Astrocyte (in vitro differentiated cells and primary cell): Measurements from ENCODE around the gene SHROOM3. TPM values are rescaled to one million over a fixed set of nuclear protein-coding genes. Genes with fewer than 3 reads are reported as not detected.

Experiments used
- DNase-seq: peaks from one replicate; pipeline ENCODE4 v3.0.0-alpha.2; 2010; ENCODE audit warnings: low read depth
- FAIRE-seq: peaks from 2 replicates; lab custom pipeline; 2011; peaks lifted over from hg19 to GRCh38; lab: Jason Lieb, UNC
- H2AFZ ChIP-seq: 2 replicates; pipeline ENCODE4 v1.6.0; 2012; ENCODE audit warnings: low read depth, low read length, inconsistent platforms
- H3K27ac ChIP-seq: 2 replicates; pipeline ENCODE4 v1.5.1; 2011; ENCODE audit warnings: low read depth, low read length, inconsistent platforms
- H3K27me3 ChIP-seq: 2 replicates; pipeline ENCODE4 v1.6.0; 2011; ENCODE audit warnings: low read length, inconsistent platforms; ENCODE audit not compliant: insufficient read depth
- H3K36me3 ChIP-seq: 2 replicates; pipeline ENCODE4 v1.5.1; 2011; ENCODE audit warnings: low read length, inconsistent platforms; ENCODE audit not compliant: insufficient read depth
- H3K4me1 ChIP-seq: 2 replicates; pipeline ENCODE4 v1.5.1; 2011; ENCODE audit warnings: low read length, inconsistent platforms; ENCODE audit not compliant: insufficient read depth
- H3K4me2 ChIP-seq: 2 replicates; pipeline ENCODE4 v1.6.0; 2012; ENCODE audit warnings: low read length, inconsistent platforms
- H3K4me3 ChIP-seq: 2 replicates; pipeline ENCODE4 v1.5.1; 2011; ENCODE audit warnings: low read depth, mild to moderate bottlenecking, low read length, inconsistent platforms; ENCODE audit not compliant: insufficient read depth
- H3K79me2 ChIP-seq: 2 replicates; pipeline ENCODE4 v1.6.0; 2012; ENCODE audit warnings: mild to moderate bottlenecking, low read length, inconsistent platforms; ENCODE audit not compliant: insufficient read depth
- H3K9ac ChIP-seq: 2 replicates; pipeline ENCODE4 v1.6.0; 2012; ENCODE audit warnings: mild to moderate bottlenecking, low read length, inconsistent platforms
- H3K9me3 ChIP-seq: 2 replicates; pipeline ENCODE4 v1.5.1; 2012; ENCODE audit warnings: low read depth, mild to moderate bottlenecking, low read length, inconsistent platforms; ENCODE audit not compliant: insufficient read depth
- H4K20me1 ChIP-seq: 2 replicates; pipeline ENCODE4 v1.6.0; 2012; ENCODE audit warnings: low read length, inconsistent platforms; ENCODE audit not compliant: insufficient read depth
- H3K27ac Mint-ChIP-seq: one replicate; pipeline ENCODE4 v1.8.0; 2021; ENCODE audit warnings: mild to moderate bottlenecking, mixed read lengths; ENCODE audit not compliant: unreplicated experiment
- H3K27me3 Mint-ChIP-seq: one replicate; pipeline ENCODE4 v1.8.0; 2021; ENCODE audit warnings: low read depth, mixed read lengths; ENCODE audit not compliant: unreplicated experiment
- H3K36me3 Mint-ChIP-seq: one replicate; pipeline ENCODE4 v1.8.0; 2021; ENCODE audit warnings: low read depth, mixed read lengths; ENCODE audit not compliant: unreplicated experiment
- H3K4me1 Mint-ChIP-seq: one replicate; pipeline ENCODE4 v1.8.0; 2021; ENCODE audit warnings: low read depth, mixed read lengths; ENCODE audit not compliant: unreplicated experiment
- H3K4me3 Mint-ChIP-seq: one replicate; pipeline ENCODE4 v1.8.0; 2021; ENCODE audit warnings: mild to moderate bottlenecking, moderate library complexity, mixed read lengths; ENCODE audit not compliant: unreplicated experiment
- H3K9me3 Mint-ChIP-seq: one replicate; pipeline ENCODE4 v1.8.0; 2021; ENCODE audit warnings: mild to moderate bottlenecking, mixed read lengths; ENCODE audit not compliant: unreplicated experiment
- CTCF ChIP-seq: IDR thresholded peaks from 2 replicates; pipeline ENCODE4 v1.5.1; 2011; ENCODE audit warnings: low read depth, mild to moderate bottlenecking, inconsistent platforms, low read length, moderate library complexity; ENCODE audit not compliant: insufficient read depth
- EZH2 ChIP-seq: IDR thresholded peaks from 2 replicates; pipeline ENCODE4 v1.6.1; 2012; ENCODE audit warnings: mild to moderate bottlenecking, low read length, inconsistent platforms; ENCODE audit not compliant: insufficient read depth
- total RNA-seq: library from RNA; stranded (reverse); gene quantifications from 2 replicates; pipeline ENCODE4 v1.2.1, GENCODE V29; 2021

The SHROOM3 gene
- total RNA-seq, 1 donor from 2014 or later, result 64.6 TPM

DNA sequence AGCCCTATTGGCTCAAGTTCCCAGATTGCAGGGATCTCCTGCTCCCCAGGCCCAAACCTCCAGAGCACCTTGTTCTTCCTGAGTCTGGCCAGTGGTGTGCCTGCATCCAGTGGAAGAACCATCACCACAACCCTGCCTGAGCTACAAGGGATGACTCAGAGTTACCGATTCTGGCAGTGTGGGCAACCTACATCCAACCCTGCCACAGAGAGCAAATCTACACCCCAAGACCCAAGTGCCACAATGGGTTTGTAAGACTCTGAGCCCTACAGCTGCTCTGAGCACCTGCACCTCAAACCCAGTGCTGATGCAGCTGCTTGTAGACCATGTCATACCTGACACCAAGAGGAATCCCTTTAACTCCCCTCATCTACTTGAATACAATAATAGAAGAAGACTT, 352.9 kb downstream of the SHROOM3 start:
- Mint-ChIP-seq H3K4me1 (peaks cover 14% of the 10 kb centered on the region), H3K27ac (no peak overlapping the region), H3K9me3 (peaks cover 7% of the 10 kb centered on the region), H3K27me3 (no peaks in the 10 kb centered on the region), H3K36me3 (peaks cover 18% of the 10 kb centered on the region), H3K4me3 (no peak overlapping the region)
- Histone ChIP-seq H3K4me1 (peaks cover 11% of the 10 kb centered on the region), H3K36me3 (no peaks in the 10 kb centered on the region), H3K9me3 (no peaks in the 10 kb centered on the region), H3K4me3 (no peak overlapping the region), H3K9ac (no peak overlapping the region), H3K27ac (no peak overlapping the region), H2AFZ (no peak overlapping the region), H4K20me1 (no peaks in the 10 kb centered on the region), H3K4me2 (no peak overlapping the region), H3K79me2 (peaks cover 12% of the 10 kb centered on the region), H3K27me3 (no peaks in the 10 kb centered on the region)
- FAIRE-seq, result no peak
- no peak for DNase-seq
- TF ChIP-seq EZH2 (no peak), CTCF (no peak)

DNA sequence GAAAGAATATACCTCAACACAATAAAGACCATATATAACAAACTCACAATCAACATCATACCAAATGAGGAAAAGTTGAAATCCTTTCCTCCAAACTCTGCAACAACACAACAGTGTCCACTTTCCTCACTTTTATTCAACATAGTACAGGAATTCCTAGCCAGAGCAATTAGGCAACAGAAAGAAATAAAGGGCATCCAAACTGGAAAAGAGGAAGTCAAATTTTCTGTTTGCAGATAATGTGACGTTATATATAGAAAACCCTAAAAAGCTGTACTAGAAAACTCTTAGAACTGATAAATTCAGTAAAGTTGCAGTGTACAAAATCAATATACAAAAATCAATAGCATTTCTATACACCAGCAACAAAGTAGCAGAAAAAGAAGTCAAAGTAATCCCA, 355.3 kb downstream of the SHROOM3 start:
- H3K27ac ChIP-seq, result no peak overlapping the region
- TF ChIP-seq EZH2, result no peak
- no peak for TF ChIP-seq CTCF
- Mint-ChIP-seq H3K4me3 (no peak overlapping the region), H3K9me3 (peaks cover 7% of the 10 kb centered on the region), H3K4me1 (no peaks in the 10 kb centered on the region), H3K27ac (no peak overlapping the region), H3K27me3 (no peaks in the 10 kb centered on the region), H3K36me3 (peaks cover 17% of the 10 kb centered on the region)
- no peak overlapping the region for H3K9ac ChIP-seq
- H4K20me1 ChIP-seq, result no peaks in the 10 kb centered on the region
- no peaks in the 10 kb centered on the region for H3K9me3 ChIP-seq
- no peak overlapping the region for H3K4me3 ChIP-seq
- H3K4me2 ChIP-seq, result no peak overlapping the region
- no peaks in the 10 kb centered on the region for H3K79me2 ChIP-seq
- H3K36me3 ChIP-seq, result no peaks in the 10 kb centered on the region
- FAIRE-seq, result peak; percentile 56
- H2AFZ ChIP-seq, result no peak overlapping the region
- no peaks in the 10 kb centered on the region for H3K4me1 ChIP-seq
- no peak for DNase-seq
- H3K27me3 ChIP-seq, result no peaks in the 10 kb centered on the region

- no peaks in the 10 kb centered on the region for H3K4me1 Mint-ChIP-seq
- FAIRE-seq, result no peak
- no peak for DNase-seq
Measured at GRCh38 chr4:76791479-76791878, 356.4 kb downstream of the SHROOM3 start.

More at GRCh38 chr4:76791479-76791878, 356.4 kb downstream of the SHROOM3 start:
- no peaks in the 10 kb centered on the region for H3K9me3 ChIP-seq
- no peak overlapping the region for H3K27ac ChIP-seq
- no peak overlapping the region for H3K4me2 ChIP-seq
- Mint-ChIP-seq H3K27ac (no peak overlapping the region), H3K9me3 (peaks cover 7% of the 10 kb centered on the region), H3K4me3 (no peak overlapping the region), H3K27me3 (no peaks in the 10 kb centered on the region), H3K36me3 (peaks cover 11% of the 10 kb centered on the region)
- H3K4me1 ChIP-seq, result no peaks in the 10 kb centered on the region
- H3K36me3 ChIP-seq, result no peaks in the 10 kb centered on the region
- no peaks in the 10 kb centered on the region for H3K79me2 ChIP-seq
- H3K27me3 ChIP-seq, result no peaks in the 10 kb centered on the region
- no peak overlapping the region for H3K4me3 ChIP-seq
- H3K9ac ChIP-seq, result no peak overlapping the region
- H2AFZ ChIP-seq, result no peak overlapping the region
- TF ChIP-seq CTCF (no peak), EZH2 (no peak)
- no peaks in the 10 kb centered on the region for H4K20me1 ChIP-seq
